GM19023 (cell line): ENCODE measurements around the gene F8A3.
A peak's percentile ranks its signal among the peaks of the same experiment; 100 is the strongest.
"Not testable (repeated sequence)": the region's sequence is repeated elsewhere in the genome, so short reads cannot be mapped to it uniquely, and the experiment has no call there.

Source experiments
- ATAC-seq: cut with Tn5 transposase; IDR thresholded peaks from one replicate; pipeline ENCODE4 v1.9.1; 2021; ENCODE audit warnings: mild to moderate bottlenecking, moderate library complexity; ENCODE audit not compliant: unreplicated experiment

The F8A3 gene

GRCh38 chrX:155458471-155458870 is at the start of gene F8A3:
Gene F8A3 (minus strand): TSS chrX:155458620. CDS start chrX:155458600, 20 bp downstream.
- ATAC-seq, result peak; percentile 76

GRCh38 chrX:155505296-155505695 is 46.9 kb upstream of the F8A3 start:
- ATAC-seq, result no peak

GRCh38 chrX:155495134-155495533 is 36.7 kb upstream of the F8A3 start:
- ATAC-seq, result not testable (repeated sequence)

- ATAC-seq, result not testable (repeated sequence)
Measured at GRCh38 chrX:155491421-155491820, 33.0 kb upstream of the F8A3 start.

- not testable (repeated sequence) for ATAC-seq
Measured at GRCh38 chrX:155477136-155477535, 18.7 kb upstream of the F8A3 start.

GRCh38 chrX:155466269-155466938 is 8.0 kb upstream of the F8A3 start:
- ATAC-seq, result peak; percentile 71

GRCh38 chrX:155460501-155460900 is 2.1 kb upstream of the F8A3 start:
- not testable (repeated sequence) for ATAC-seq

GRCh38 chrX:155457761-155458447 is 516 bp downstream of the F8A3 start:
- ATAC-seq, result peak; percentile 53

- ATAC-seq, result no peak
Measured at GRCh38 chrX:155441097-155441496, 17.3 kb downstream of the F8A3 start.

- no peak for ATAC-seq
Measured at GRCh38 chrX:155435744-155436112, 22.7 kb downstream of the F8A3 start.

- no peak for ATAC-seq
Measured at GRCh38 chrX:155434906-155435743, 23.3 kb downstream of the F8A3 start.

- no peak for ATAC-seq
Measured at GRCh38 chrX:155417769-155418168, 40.7 kb downstream of the F8A3 start.
